Non-pigmented ciliary epithelial cell (primary cell): ENCODE measurements around the gene RAX2.
"Not testable (repeated sequence)": the region's sequence is repeated elsewhere in the genome, so short reads cannot be mapped to it uniquely, and the experiment has no call there.

Experiments
- DNase-seq: peaks from one replicate; pipeline ENCODE4 v3.0.0-alpha.2; 2010; ENCODE audit warnings: low read depth

Gene RAX2

DNA sequence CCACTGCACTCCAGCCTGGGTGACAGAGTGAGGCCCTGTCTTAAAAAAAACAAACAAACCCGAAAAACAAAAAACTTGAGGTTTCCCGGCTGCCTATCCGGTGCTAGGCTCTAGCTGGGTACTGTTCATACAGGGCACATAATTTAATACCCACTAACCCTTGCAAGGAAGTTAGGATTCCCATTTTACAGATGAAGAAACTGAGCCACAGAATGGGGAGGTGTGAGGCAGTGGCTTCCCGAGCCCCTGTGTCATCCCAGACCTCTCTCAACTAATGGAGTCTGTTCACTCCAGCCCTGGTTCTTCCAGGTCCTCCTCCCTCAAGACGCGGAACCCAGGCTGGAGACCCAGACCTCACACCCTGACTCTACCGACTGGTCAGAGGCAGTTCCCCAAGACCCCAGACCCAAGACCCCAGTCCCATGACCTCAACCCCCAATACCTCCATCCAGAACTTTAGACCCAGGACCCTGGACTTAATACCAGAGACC is 11.1 kb downstream of the RAX2 start:
- DNase-seq, result no peak

DNA sequence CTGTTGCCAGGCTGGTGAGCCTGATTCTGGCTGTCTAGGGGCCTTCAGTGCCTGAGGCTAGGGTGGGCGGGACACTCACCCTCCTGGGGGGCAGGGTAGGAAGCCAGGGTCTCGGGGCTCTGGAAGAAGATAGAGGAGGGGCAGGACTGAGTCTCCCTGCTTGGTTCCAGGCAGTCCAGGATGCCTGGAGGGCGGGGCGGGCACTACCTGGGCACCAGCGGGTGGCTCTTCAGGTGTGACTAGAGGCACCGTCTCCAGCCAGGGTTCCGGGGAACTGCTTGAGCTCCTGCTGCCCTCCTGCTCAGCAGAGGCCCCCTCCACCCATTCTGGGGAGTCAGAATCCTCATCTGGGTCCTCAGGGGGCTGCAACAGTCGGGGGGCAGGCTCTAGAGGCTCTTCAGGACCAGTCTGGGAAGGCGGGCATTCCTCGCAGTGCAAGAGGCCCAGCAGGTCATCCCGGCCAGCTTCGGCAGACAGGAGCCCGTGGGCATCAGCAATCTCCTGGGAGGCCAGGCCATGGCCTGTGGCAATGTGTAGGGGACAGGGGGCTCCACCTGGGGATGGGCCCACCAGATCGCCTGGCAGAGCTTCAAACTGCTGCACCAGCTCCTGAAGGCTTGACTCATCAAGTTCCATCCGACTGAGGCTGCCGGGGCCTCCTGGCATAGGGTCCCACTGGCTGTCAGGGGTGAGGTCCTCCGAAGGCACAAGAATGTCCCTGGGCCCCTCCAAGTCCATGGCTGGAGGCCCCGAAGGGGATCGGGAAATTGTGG is 12.4 kb downstream of the RAX2 start:
- DNase-seq, result no peak

- not testable (repeated sequence) for DNase-seq
Observed at GRCh38 chr19:3758297-3758696, 13.7 kb downstream of the RAX2 start.

DNA sequence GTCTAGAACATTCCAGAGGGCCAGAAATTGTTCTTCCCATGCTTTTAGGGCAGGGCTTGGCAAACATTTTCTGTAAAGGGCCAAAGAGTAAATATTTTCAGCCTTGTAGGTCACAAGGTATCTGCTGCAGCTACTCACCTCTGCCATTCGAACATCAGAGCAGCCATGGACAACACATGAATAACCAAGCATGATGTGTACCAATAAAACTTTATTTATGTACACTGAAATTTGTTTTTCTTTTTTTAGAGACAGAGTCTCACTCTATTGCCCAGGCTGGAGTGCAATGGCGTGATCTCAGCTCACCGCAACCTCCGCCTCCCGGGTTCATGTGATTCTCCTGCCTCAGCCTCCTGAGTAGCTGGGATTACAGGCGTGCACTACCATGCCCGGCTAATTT is 14.3 kb downstream of the RAX2 start:
- not testable (repeated sequence) for DNase-seq

DNA sequence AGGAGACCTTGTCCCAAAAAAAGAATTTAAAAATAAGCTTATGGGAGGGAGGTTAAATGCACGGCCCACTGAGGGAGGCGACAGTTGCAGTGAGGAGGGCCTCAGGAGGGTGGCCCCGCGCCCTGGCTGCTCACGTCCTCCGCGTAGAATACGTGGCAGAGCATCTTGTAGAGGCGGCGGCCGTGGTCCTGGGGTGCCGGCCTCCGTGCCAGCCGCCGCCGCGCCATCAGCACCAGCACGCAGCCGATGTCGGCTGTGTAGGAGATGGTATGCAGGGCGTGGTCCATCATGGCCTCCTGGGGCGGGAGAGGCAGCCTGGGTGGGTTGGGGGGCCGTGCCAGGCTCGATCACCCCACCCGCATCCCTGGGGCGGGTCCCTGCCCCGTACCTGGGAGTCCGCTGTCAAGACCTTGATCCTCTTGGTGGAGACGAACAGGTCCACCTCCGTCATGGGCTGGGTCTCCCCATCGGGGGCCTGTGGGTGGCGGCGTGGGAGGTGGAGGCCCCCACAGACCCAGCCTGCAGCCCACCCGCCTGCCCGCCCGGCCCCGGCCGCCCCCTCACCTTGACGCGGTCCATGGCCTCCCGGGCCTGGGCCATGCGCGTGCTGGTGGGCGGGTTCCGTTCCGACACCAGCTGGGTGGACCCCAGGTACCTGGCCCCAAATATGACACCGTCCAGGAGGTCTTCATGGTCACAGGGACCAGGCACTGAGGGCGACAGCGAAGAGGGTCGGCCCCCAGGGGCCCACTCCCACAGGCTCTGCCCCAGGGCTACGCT is 18.2 kb downstream of the RAX2 start:
- no peak for DNase-seq

DNA sequence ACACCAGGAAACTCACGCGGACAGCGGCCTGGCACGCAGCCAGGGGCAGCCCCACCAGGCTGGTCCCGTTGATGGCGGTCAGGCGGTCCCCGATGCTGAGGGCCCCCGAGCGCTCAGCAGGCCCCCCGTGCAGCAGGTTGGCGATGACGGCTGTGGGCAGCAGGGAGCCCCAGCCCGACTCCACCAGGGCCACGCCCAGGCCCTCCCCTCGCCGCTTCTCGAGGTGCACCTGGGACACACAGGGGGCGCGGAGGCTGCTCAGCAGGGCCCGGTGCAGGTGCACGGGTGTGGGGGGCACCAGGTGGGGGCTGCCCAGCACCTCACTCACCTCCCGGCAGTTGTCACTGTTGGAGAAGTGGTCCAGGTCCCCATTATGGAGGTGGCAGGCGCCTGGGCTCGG is 19.5 kb downstream of the RAX2 start:
- no peak for DNase-seq

DNA sequence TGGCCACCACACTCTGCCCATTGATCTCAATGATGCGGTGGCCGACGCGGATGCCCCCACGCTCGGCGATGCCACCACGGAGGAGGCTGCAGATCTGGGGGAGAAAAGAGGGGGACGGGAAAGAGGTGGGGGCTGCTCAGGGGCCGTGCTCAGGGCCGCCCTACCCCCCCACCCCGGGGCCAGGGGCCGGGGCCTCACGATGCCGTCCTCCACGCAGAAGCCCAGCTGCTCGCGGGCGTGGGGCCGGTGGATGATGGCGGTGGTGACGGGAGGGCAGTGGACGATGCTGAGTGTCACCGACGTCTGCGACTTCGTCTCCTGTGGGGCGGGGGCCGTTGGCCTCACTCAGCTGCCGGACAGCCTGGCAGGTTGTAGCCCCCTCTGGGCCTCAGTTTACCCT is 20.8 kb downstream of the RAX2 start:
- DNase-seq, result no peak

DNA sequence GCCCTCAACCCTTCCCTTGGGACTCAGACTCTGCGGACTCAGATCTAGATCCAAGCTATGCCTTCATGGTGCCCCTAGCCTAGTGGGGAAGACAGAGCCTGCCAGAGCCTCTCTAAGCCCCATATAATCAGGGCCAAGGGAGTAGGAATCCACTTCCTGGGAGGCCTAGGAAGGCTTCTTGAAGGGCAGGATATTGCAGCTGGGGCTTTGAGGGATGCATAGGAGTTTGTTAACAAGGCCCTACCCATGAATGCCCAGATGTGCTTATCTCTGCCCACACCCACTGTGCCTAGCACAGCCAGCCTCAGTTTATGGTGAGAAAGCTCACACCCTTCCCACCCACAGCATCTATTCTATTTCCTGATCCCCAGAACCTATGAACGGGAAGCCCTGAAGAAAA is 21.8 kb downstream of the RAX2 start:
- DNase-seq, result no peak

GRCh38 chr19:3748965-3749364 is 23.1 kb downstream of the RAX2 start:
- no peak for DNase-seq

GRCh38 chr19:3746371-3747056 is 25.5 kb downstream of the RAX2 start:
- no peak for DNase-seq

GRCh38 chr19:3745363-3746045 is 26.5 kb downstream of the RAX2 start:
- DNase-seq, result no peak

- DNase-seq, result no peak
Observed at GRCh38 chr19:3743486-3743885, 28.5 kb downstream of the RAX2 start.

- DNase-seq, result no peak
Observed at GRCh38 chr19:3740431-3740830, 31.6 kb downstream of the RAX2 start.

- no peak for DNase-seq
Observed at GRCh38 chr19:3738477-3739220, 33.4 kb downstream of the RAX2 start.

GRCh38 chr19:3737487-3738205 is 34.4 kb downstream of the RAX2 start:
- DNase-seq, result no peak

DNA sequence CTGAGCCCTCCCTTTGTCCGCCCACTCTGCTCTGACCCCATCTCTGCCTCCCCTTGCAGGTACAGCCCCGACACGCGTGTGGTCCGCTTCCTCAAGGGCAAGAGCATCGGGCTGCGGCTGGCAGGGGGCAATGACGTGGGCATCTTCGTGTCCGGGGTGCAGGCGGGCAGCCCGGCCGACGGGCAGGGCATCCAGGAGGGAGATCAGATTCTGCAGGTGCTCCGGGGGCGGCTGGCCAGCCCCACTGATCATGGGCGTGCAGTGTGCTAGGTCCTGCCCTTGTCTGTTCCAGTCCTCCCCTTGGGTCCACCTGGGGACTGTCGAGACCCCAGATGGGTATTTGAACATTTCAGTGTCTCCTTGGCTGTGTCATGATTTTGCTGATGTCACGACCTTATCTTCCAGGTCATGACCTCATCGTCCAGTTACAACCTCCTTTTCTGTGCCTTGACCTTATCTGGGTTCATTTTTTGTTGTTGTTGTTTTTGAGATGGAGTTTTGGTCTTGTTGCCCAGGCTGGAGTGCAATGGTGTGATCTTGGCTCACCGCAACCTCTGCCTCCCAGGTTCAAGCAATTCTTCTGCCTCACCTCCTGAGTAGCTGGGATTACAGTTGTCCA is 35.8 kb downstream of the RAX2 start:
- DNase-seq, result no peak

DNA sequence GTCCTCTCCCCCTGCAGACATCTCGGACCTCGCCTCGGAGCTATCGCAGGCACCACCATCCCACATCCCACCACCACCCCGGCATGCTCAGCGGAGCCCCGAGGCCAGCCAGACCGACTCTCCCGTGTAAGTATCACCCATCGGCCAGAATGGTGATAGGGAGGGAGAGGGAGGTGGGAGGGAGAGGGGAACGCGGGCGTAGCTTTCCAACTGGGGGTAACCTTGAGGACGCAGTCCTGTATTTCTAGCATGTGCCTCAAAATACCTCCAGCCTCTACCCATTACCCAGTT is 37.8 kb downstream of the RAX2 start:
- DNase-seq, result no peak

GRCh38 chr19:3733549-3734309 is 38.3 kb downstream of the RAX2 start:
- DNase-seq, result no peak

GRCh38 chr19:3732108-3732507 is 39.9 kb downstream of the RAX2 start:
- DNase-seq, result no peak

GRCh38 chr19:3730457-3730958 is 41.5 kb downstream of the RAX2 start:
- DNase-seq, result no peak
